Measurements from ENCODE around the gene PTHLH.

PTHLH gene

DNA sequence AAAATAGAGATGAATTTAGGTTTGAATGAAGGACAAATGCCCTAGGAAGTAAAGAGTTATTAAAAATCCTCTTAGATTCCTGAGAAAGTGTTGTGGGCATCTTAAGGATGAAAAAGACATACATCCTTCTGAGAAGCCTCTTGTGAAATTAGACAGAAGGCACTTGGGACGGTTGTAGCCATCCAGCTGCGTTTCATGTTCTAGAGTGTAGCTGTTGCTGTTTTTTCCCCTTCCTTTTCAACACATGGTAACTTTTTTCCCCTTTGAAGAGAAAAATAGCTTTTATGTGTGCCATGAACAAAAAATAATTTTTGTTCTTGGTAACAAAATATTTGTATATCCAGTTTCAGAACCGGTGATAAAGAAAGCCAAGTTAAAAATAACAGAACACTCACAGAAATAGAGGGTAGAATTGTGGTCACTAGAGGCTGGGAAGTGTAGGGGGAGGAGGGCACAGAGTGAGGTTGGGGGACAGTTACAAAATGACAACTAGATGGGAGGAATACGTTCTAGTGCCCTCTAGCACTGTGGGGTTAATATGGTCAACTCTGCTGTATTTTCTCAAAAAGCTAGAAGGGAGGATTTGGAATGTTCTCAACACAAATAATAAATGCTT, 58.4 kb downstream of the PTHLH start:
- TF ChIP-seq, protein P1, sequence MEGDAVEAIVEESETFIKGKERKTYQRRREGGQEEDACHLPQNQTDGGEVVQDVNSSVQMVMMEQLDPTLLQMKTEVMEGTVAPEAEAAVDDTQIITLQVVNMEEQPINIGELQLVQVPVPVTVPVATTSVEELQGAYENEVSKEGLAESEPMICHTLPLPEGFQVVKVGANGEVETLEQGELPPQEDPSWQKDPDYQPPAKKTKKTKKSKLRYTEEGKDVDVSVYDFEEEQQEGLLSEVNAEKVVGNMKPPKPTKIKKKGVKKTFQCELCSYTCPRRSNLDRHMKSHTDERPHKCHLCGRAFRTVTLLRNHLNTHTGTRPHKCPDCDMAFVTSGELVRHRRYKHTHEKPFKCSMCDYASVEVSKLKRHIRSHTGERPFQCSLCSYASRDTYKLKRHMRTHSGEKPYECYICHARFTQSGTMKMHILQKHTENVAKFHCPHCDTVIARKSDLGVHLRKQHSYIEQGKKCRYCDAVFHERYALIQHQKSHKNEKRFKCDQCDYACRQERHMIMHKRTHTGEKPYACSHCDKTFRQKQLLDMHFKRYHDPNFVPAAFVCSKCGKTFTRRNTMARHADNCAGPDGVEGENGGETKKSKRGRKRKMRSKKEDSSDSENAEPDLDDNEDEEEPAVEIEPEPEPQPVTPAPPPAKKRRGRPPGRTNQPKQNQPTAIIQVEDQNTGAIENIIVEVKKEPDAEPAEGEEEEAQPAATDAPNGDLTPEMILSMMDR (IDR thresholded peaks at IDR 0.05; ENCODE audit: insufficient read depth, low read length, poor library complexity, severe bottlenecking), result no peak
- no peak overlapping the region for H3K4me3 ChIP-seq (replicated peaks; ENCODE audit: low read depth, low read length)
- no peaks in the 10 kb centered on the region for H3K27me3 ChIP-seq (replicated peaks; ENCODE audit: control insufficient read depth, insufficient read depth, low read length)
- H3K36me3 ChIP-seq (ENCODE audit: control insufficient read depth, insufficient read depth, low read length), result no peaks in the 10 kb centered on the region
- DNase-seq (ENCODE audit: extremely low read depth, insufficient read length), result no peak

DNA sequence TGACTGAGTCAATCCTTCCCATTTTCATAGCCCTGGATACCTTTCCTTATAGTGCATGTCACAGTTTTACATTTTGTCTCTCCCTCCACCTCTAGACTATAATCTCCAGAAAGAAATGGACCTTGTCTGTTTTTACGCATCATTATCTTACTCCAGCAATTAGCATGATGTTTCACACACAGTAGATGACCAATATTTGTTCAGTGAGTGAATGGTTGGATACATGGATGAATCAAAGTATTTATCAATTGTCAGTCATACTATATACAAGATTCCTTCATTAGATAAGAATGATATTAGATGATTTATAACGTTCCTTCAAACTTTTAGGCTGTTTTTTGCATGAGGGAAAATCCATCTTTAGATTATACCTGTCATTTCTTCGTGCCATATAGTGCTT, 61.1 kb downstream of the PTHLH start:
- Histone ChIP-seq H3K27me3 (replicated peaks; ENCODE audit: control insufficient read depth, insufficient read depth, low read length) (no peaks in the 10 kb centered on the region), H3K36me3 (ENCODE audit: control insufficient read depth, insufficient read depth, low read length) (no peaks in the 10 kb centered on the region), H3K4me3 (replicated peaks; ENCODE audit: low read depth, low read length) (no peak overlapping the region)
- DNase-seq (ENCODE audit: extremely low read depth, insufficient read length), result no peak
- TF ChIP-seq, protein P1 (IDR thresholded peaks at IDR 0.05; ENCODE audit: insufficient read depth, low read length, poor library complexity, severe bottlenecking), result no peak
